Keratinocyte (primary cell): ENCODE data around the gene HGS. TPM values are rescaled to one million over a fixed set of nuclear protein-coding genes. Genes with fewer than 3 reads are reported as not detected.
"Not testable (repeated sequence)": the region's sequence is repeated elsewhere in the genome, so short reads cannot be mapped to it uniquely, and the experiment has no call there.

Experiments used
- DNase-seq: peaks from one replicate; pipeline ENCODE4 v3.0.0-alpha.2; 2011; ENCODE audit warnings: low read depth, missing footprints, low spot score
- FAIRE-seq: peaks from 2 replicates; lab custom pipeline; 2011; peaks lifted over from hg19 to GRCh38; lab: Jason Lieb, UNC
- H2AFZ ChIP-seq: 2 replicates; pipeline ENCODE4 v1.6.0; 2012; ENCODE audit warnings: low read length, control low read depth, inconsistent platforms; ENCODE audit not compliant: control insufficient read depth
- H3K27ac ChIP-seq: 2 replicates; pipeline ENCODE4 v1.5.1; 2011; ENCODE audit warnings: low read length; ENCODE audit not compliant: control insufficient read depth, insufficient read depth
- H3K27me3 ChIP-seq: 3 replicates; pipeline ENCODE4 v1.6.0; 2011; ENCODE audit warnings: low read length; ENCODE audit not compliant: control insufficient read depth, insufficient read depth; ENCODE audit errors: extremely low read depth
- H3K36me3 ChIP-seq, 2 experiments: 2 replicates in 1 of 2; 3 replicates in 1 of 2; pipeline ENCODE4 v1.5.1; 2011; ENCODE audit warnings: low read length in 2 of 2, mild to moderate bottlenecking in 1 of 2; ENCODE audit not compliant: control insufficient read depth in 2 of 2, insufficient read depth in 2 of 2; ENCODE audit errors: extremely low read depth in 1 of 2
- H3K4me1 ChIP-seq: 3 replicates; pipeline ENCODE4 v1.5.1; 2011; ENCODE audit warnings: low read length; ENCODE audit not compliant: control insufficient read depth, insufficient read depth; ENCODE audit errors: extremely low read depth
- H3K4me2 ChIP-seq: 3 replicates; pipeline ENCODE4 v1.6.0; 2011; ENCODE audit warnings: low read depth, low read length; ENCODE audit not compliant: control insufficient read depth, insufficient read depth; ENCODE audit errors: extremely low read depth
- H3K4me3 ChIP-seq, 3 experiments: fragments of 200-600 bp in 1 of 3; sonication (generic) in 1 of 3; 2 replicates in 2 of 3; 3 replicates in 1 of 3; pipeline ENCODE4 v1.5.1; 2011 to 2016; ENCODE audit warnings: low read length in 3 of 3, mild to moderate bottlenecking in 3 of 3, control low read depth in 2 of 3, inconsistent platforms in 1 of 3, low read depth in 1 of 3, mixed read lengths in 1 of 3, mixed run types in 1 of 3, moderate library complexity in 1 of 3; ENCODE audit not compliant: control insufficient read depth in 2 of 3, insufficient read depth in 2 of 3; ENCODE audit errors: extremely low read depth in 1 of 3
- H3K79me2 ChIP-seq: 2 replicates; pipeline ENCODE4 v1.6.0; 2012; ENCODE audit warnings: low read length; ENCODE audit not compliant: control insufficient read depth, insufficient read depth
- H3K9ac ChIP-seq: 3 replicates; pipeline ENCODE4 v1.6.0; 2011; ENCODE audit warnings: low read length; ENCODE audit not compliant: control insufficient read depth, insufficient read depth; ENCODE audit errors: extremely low read depth
- H3K9me1 ChIP-seq: 3 replicates; pipeline ENCODE4 v1.6.0; 2011; ENCODE audit warnings: low read length; ENCODE audit not compliant: control insufficient read depth, insufficient read depth; ENCODE audit errors: extremely low read depth
- H3K9me3 ChIP-seq: 2 replicates; pipeline ENCODE4 v1.5.1; 2012; ENCODE audit warnings: low read depth, low read length; ENCODE audit not compliant: control insufficient read depth
- H4K20me1 ChIP-seq: 3 replicates; pipeline ENCODE4 v1.6.0; 2011; ENCODE audit warnings: low read length; ENCODE audit not compliant: control insufficient read depth, insufficient read depth; ENCODE audit errors: extremely low read depth
- EZH2 ChIP-seq: IDR thresholded peaks from one replicate; pipeline ENCODE4 v1.6.1; 2012; ENCODE audit warnings: inconsistent platforms, mild to moderate bottlenecking, low read length, moderate library complexity
- dilution Hi-C: fragments of 300-500 bp; cut with MboI; formaldehyde crosslinking; loops from one replicate; pipeline ENCODE4 v1.7.0; 2020; ENCODE audit warnings: low sequenced_read_pairs; ENCODE audit not compliant: extremely low pct_ligation_motif_present
- polyA plus RNA-seq, 5 experiments: library from polyadenylated mRNA; depleted of rRNA in 3 of 5; stranded (reverse) in 3 of 5; stranded (forward) in 1 of 5; unstranded in 1 of 5; fragments of >200 nt; gene quantifications; 1 replicate in 1 of 5; 2 replicates in 3 of 5; 3 replicates in 1 of 5; pipeline versions ENCODE4 v1.2.1 to v1.2.3, GENCODE V29; 2011 to 2012; ENCODE audit warnings: missing spikeins in 2 of 5, low read depth in 1 of 5, low replicate concordance in 1 of 5
- TF ChIP-seq, protein P1 (sequence below), 3 experiments: IDR thresholded peaks in 1 of 3; conservative IDR thresholded peaks in 1 of 3; optimal IDR thresholded peaks in 1 of 3; 2 replicates in 2 of 3; 3 replicates in 1 of 3; pipeline versions ENCODE3 to v1.5.1; 2011; ENCODE audit warnings: low read length in 3 of 3, mild to moderate bottlenecking in 3 of 3, moderate library complexity in 2 of 3, control low read depth in 1 of 3, inconsistent platforms in 1 of 3; ENCODE audit not compliant: insufficient read depth in 2 of 3; ENCODE audit errors: extremely low read depth in 1 of 3

HGS gene
- polyA plus RNA-seq, 1 donor (not counting 4 experiments of a cell fraction or from before 2014, with no cell fraction given) = 79.6 TPM

DNA sequence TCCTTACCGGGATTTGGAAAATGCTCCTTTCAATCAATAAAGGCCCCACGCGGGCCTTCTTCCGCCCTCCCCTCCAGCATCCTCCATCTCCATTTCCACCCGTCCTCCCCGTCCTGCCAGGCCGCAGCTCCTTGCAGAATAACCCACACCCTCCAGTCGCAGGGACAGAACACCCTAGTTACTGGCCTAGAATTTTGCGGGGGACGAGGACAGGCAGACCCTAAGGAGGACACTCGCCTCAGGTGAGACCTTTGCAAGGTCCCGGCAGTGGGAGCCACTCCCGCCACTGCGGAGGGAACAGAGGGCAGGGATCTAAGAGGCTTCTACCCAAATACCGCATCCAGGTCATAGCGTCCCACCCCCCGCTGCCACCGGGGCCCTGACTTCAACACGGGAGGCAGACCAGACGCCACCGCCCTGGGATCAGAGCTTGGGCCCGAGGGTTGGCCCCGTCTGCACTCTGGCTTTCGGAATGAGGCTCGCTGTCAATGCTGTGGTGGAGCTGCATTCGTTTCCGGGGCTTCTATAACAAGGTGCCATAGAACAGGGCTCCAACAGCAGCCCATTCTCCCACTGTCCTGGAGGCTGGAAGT is 55.1 kb downstream of the HGS start:
- H3K9ac ChIP-seq = no peak overlapping the region
- H3K4me3 ChIP-seq = no peak overlapping the region
- no peaks in the 10 kb centered on the region for H3K9me3 ChIP-seq
- TF ChIP-seq EZH2 = no peak
- TF ChIP-seq, protein P1, sequence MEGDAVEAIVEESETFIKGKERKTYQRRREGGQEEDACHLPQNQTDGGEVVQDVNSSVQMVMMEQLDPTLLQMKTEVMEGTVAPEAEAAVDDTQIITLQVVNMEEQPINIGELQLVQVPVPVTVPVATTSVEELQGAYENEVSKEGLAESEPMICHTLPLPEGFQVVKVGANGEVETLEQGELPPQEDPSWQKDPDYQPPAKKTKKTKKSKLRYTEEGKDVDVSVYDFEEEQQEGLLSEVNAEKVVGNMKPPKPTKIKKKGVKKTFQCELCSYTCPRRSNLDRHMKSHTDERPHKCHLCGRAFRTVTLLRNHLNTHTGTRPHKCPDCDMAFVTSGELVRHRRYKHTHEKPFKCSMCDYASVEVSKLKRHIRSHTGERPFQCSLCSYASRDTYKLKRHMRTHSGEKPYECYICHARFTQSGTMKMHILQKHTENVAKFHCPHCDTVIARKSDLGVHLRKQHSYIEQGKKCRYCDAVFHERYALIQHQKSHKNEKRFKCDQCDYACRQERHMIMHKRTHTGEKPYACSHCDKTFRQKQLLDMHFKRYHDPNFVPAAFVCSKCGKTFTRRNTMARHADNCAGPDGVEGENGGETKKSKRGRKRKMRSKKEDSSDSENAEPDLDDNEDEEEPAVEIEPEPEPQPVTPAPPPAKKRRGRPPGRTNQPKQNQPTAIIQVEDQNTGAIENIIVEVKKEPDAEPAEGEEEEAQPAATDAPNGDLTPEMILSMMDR (optimal IDR thresholded peaks at IDR 0.05 in 1 of 3, IDR thresholded peaks at IDR 0.05 in 1 of 3, conservative IDR thresholded peaks at IDR 0.05 in 1 of 3; ENCODE audit: extremely low read depth in 1 of 3, insufficient read depth in 2 of 3, low read length in 3 of 3) = no peak
- H3K4me2 ChIP-seq = no peak overlapping the region
- no peaks in the 10 kb centered on the region for H3K79me2 ChIP-seq
- H3K4me1 ChIP-seq = peaks cover 13% of the 10 kb centered on the region
- H4K20me1 ChIP-seq = no peaks in the 10 kb centered on the region
- no peak overlapping the region for H3K27ac ChIP-seq
- DNase-seq = no peak
- dilution Hi-C loops = no loop called here
- FAIRE-seq = no peak
- H3K9me1 ChIP-seq = no peaks in the 10 kb centered on the region
- H3K36me3 ChIP-seq = no peaks in the 10 kb centered on the region
- H3K27me3 ChIP-seq = no peaks in the 10 kb centered on the region
- H2AFZ ChIP-seq = no peak overlapping the region

DNA sequence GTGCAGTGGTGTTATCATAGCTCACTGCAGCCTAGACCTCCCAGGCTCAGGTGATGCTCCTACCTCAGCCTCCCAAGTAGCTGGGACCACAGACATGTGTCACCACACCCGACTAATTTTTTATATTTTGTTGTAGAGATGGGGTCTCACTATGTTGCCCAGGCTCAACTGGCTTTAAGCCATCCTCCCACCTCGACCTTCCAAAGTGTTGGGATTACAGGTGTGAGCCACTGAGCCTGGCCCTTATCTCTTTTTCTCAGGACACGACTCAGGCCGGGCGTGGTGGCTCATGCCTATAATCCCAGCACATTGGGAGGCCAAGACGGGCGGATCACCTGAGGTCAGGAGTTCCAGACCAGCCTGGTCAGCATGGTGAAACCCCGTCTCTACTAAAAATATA is 55.8 kb downstream of the HGS start:
- DNase-seq = not testable (repeated sequence)

More for the DNA sequence above, 55.8 kb downstream of the HGS start:
- H3K27me3 ChIP-seq, H3K4me2 ChIP-seq, FAIRE-seq, H3K27ac ChIP-seq, H3K9me3 ChIP-seq, H3K79me2 ChIP-seq, H3K9ac ChIP-seq, H3K9me1 ChIP-seq, H3K36me3 ChIP-seq, H2AFZ ChIP-seq, H3K4me3 ChIP-seq, dilution Hi-C loops, H4K20me1 ChIP-seq: not testable (repeated sequence)
- H3K4me1 ChIP-seq = peaks cover 13% of the 10 kb centered on the region
